Subcutaneous abdominal adipose tissue (tissue), 5 donors: ENCODE measurements around the gene DNAJC27.
"Not testable (repeated sequence)": the region's sequence is repeated elsewhere in the genome, so short reads cannot be mapped to it uniquely, and the experiment has no call there.

Source experiments
- H3K27ac ChIP-seq: one replicate; pipeline ENCODE4 v1.7.0; 2013; ENCODE audit warnings: low read depth, mild to moderate bottlenecking, inconsistent platforms, low read length, moderate library complexity
- H3K27me3 ChIP-seq, 5 donors: one replicate each; pipeline ENCODE4 v1.7.0; 2013; ENCODE audit warnings: low read length in 5 of 5, inconsistent platforms in 1 of 5; ENCODE audit not compliant: control insufficient read depth in 5 of 5, insufficient read depth in 4 of 5
- H3K36me3 ChIP-seq, 5 donors: one replicate each; pipeline ENCODE4 v1.7.0; 2013; ENCODE audit warnings: low read length in 5 of 5; ENCODE audit not compliant: control insufficient read depth in 5 of 5, insufficient read depth in 5 of 5
- H3K4me1 ChIP-seq, 5 donors: one replicate each; pipeline ENCODE4 v1.7.0; 2013; ENCODE audit warnings: low read length in 5 of 5, mild to moderate bottlenecking in 3 of 5, moderate library complexity in 1 of 5; ENCODE audit not compliant: control insufficient read depth in 5 of 5, insufficient read depth in 5 of 5
- H3K4me3 ChIP-seq, 5 donors: one replicate each; pipeline ENCODE4 v1.7.0; 2013; ENCODE audit warnings: low read length in 5 of 5, low read depth in 1 of 5
- H3K9ac ChIP-seq, 5 donors: one replicate each; pipeline ENCODE4 v1.7.0; 2013; ENCODE audit warnings: low read length in 5 of 5, mild to moderate bottlenecking in 4 of 5, moderate library complexity in 3 of 5
- H3K9me3 ChIP-seq, 5 donors: one replicate each; pipeline ENCODE4 v1.7.0; 2013; ENCODE audit warnings: low read length in 5 of 5; ENCODE audit not compliant: control insufficient read depth in 5 of 5
- donor health status: healthy.
- donor health status: healthy.
- donor health status: healthy.
- donor health status: healthy.
- donor health status: healthy.

Gene DNAJC27

GRCh38 chr2:24971536-24972314 lies at the start of gene DNAJC27:
Gene DNAJC27, minus strand, starts transcription at chr2:24971955. Its CDS starts 51 bp downstream, at chr2:24971904.
- peak within 1 kb of the TSS; percentile 100 for H3K27ac ChIP-seq
- peak within 1 kb of the TSS; percentile 78 to 95 (median 91) for H3K4me3 ChIP-seq
- H3K36me3 ChIP-seq: peaks cover 2 to 6% (median 4%) of the 10 kb centered on the region in 5 donors
- H3K27me3 ChIP-seq: no peaks in the 10 kb centered on the region
- peak within 1 kb of the TSS; percentile 88 to 100 (median 100) for H3K9ac ChIP-seq
- H3K9me3 ChIP-seq: no peaks in the 10 kb centered on the region
- H3K4me1 ChIP-seq: peaks cover 0 to 16% (median 15%) of the 10 kb centered on the region in 5 donors

- Histone ChIP-seq H3K36me3 (no peaks in the 10 kb centered on the region), H3K27me3 (no peaks in the 10 kb centered on the region), H3K4me1 (no peaks in the 10 kb centered on the region), H3K9ac (no peak overlapping the region), H3K27ac (no peak overlapping the region), H3K9me3 (no peaks in the 10 kb centered on the region), H3K4me3 (no peak overlapping the region)
These were observed 46.9 kb upstream of the DNAJC27 start for GRCh38 chr2:25018681-25019080.

GRCh38 chr2:25014631-25015030 lies 42.9 kb upstream of the DNAJC27 start:
- no peaks in the 10 kb centered on the region for H3K27me3 ChIP-seq

GRCh38 chr2:25011342-25011741 lies 39.6 kb upstream of the DNAJC27 start:
- not testable (repeated sequence) for H3K27me3 ChIP-seq, H3K27ac ChIP-seq, H3K4me1 ChIP-seq, H3K36me3 ChIP-seq, H3K9ac ChIP-seq, H3K9me3 ChIP-seq, H3K4me3 ChIP-seq

More at GRCh38 chr2:25014631-25015030, 42.9 kb upstream of the DNAJC27 start:
- Histone ChIP-seq H3K9me3 (no peaks in the 10 kb centered on the region), H3K9ac (no peak overlapping the region), H3K36me3 (no peaks in the 10 kb centered on the region), H3K4me3 (no peak overlapping the region), H3K27ac (no peak overlapping the region), H3K4me1 (no peaks in the 10 kb centered on the region)

GRCh38 chr2:25009954-25010353 lies 38.2 kb upstream of the DNAJC27 start:
- Histone ChIP-seq H3K27ac (no peak overlapping the region), H3K4me1 (no peaks in the 10 kb centered on the region), H3K4me3 (peak overlapping the region in 2 of 5 donors; percentile 29 to 48), H3K27me3 (no peaks in the 10 kb centered on the region), H3K9me3 (no peaks in the 10 kb centered on the region), H3K36me3 (no peaks in the 10 kb centered on the region), H3K9ac (peak overlapping the region in 1 of 5 donors; percentile 48)

- H3K36me3 ChIP-seq: peaks cover 0 to 3% (median 0%) of the 10 kb centered on the region in 5 donors
- H3K9me3 ChIP-seq: no peaks in the 10 kb centered on the region
- H3K9ac ChIP-seq: no peak overlapping the region
- H3K27me3 ChIP-seq: no peaks in the 10 kb centered on the region
- no peak overlapping the region for H3K4me3 ChIP-seq
- H3K27ac ChIP-seq: no peak overlapping the region
- peaks cover 0 to 18% (median 0%) of the 10 kb centered on the region in 5 donors for H3K4me1 ChIP-seq
These were observed 30.3 kb upstream of the DNAJC27 start for GRCh38 chr2:25002066-25002465.

GRCh38 chr2:25001325-25001637 lies 29.5 kb upstream of the DNAJC27 start:
- Histone ChIP-seq H3K4me3 (no peak overlapping the region), H3K27me3 (no peaks in the 10 kb centered on the region), H3K36me3 (peaks cover 0 to 3% (median 0%) of the 10 kb centered on the region in 5 donors), H3K27ac (no peak overlapping the region), H3K4me1 (peaks cover 0 to 18% (median 0%) of the 10 kb centered on the region in 5 donors), H3K9me3 (no peaks in the 10 kb centered on the region), H3K9ac (no peak overlapping the region)

- Histone ChIP-seq H3K4me1 (peaks cover 0 to 18% (median 0%) of the 10 kb centered on the region in 5 donors), H3K9ac (no peak overlapping the region), H3K36me3 (peaks cover 0 to 3% (median 0%) of the 10 kb centered on the region in 5 donors), H3K4me3 (no peak overlapping the region), H3K9me3 (no peaks in the 10 kb centered on the region), H3K27me3 (no peaks in the 10 kb centered on the region), H3K27ac (no peak overlapping the region)
These were observed 29.0 kb upstream of the DNAJC27 start for GRCh38 chr2:25000503-25001324.

- peaks cover 0 to 18% (median 0%) of the 10 kb centered on the region in 5 donors for H3K4me1 ChIP-seq
- H3K9ac ChIP-seq: no peak overlapping the region
- H3K36me3 ChIP-seq: peaks cover 0 to 3% (median 0%) of the 10 kb centered on the region in 5 donors
- no peaks in the 10 kb centered on the region for H3K9me3 ChIP-seq
- no peak overlapping the region for H3K27ac ChIP-seq
- no peaks in the 10 kb centered on the region for H3K27me3 ChIP-seq
- no peak overlapping the region for H3K4me3 ChIP-seq
These were observed 28.3 kb upstream of the DNAJC27 start for GRCh38 chr2:25000036-25000435.

- H3K4me3 ChIP-seq, H3K27ac ChIP-seq, H3K27me3 ChIP-seq, H3K9me3 ChIP-seq, H3K9ac ChIP-seq, H3K36me3 ChIP-seq: not testable (repeated sequence)
- peaks cover 0 to 19% (median 0%) of the 10 kb centered on the region in 5 donors for H3K4me1 ChIP-seq
These were observed 27.3 kb upstream of the DNAJC27 start for GRCh38 chr2:24999097-24999496.
